Embryonic facial prominence (tissue), 1 donor: ENCODE measurements around the gene CELSR2.
"Not testable (repeated sequence)": the region's sequence is repeated elsewhere in the genome, so short reads cannot be mapped to it uniquely, and the experiment has no call there.

Experiments used
- DNase-seq: peaks from one replicate; pipeline ENCODE4 v3.0.0-alpha.2; 2016; ENCODE audit errors: extremely low spot score

CELSR2 gene

GRCh38 chr1:109304226-109304920 lies 55.0 kb downstream of the CELSR2 start:
- DNase-seq, result no peak

GRCh38 chr1:109305991-109306390 lies 56.7 kb downstream of the CELSR2 start:
- DNase-seq, result not testable (repeated sequence)

DNA sequence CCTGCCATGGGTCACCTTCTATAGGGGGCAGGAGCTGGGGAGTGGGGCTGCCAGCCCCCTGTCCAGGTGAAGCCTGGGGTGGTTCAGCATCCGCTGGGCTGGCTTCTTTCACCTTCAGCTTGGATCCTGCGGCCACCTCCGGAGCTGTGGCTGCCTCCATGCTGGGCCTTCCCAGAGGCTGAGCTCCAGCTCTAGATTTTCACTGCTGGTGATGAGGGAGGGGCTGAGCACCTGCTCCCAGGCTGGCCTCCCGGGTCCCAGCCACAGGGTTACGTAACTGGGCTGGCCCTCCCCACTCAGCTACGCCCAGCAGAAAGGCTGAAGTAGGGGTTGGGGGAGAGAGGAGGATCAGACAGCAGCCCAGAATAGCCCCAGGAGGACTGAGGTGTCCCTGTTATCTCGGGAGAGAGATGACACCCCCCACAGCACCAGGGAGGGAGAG lies 57.5 kb downstream of the CELSR2 start, which contains the start of gene MYBPHL:
Gene MYBPHL, minus strand, starts transcription at position 180 of the 442 bp plus-strand sequence. Its CDS starts 20 bp downstream, at position 160.
- DNase-seq, result no peak

GRCh38 chr1:109307274-109308021 lies 58.1 kb downstream of the CELSR2 start:
- DNase-seq, result no peak

DNA sequence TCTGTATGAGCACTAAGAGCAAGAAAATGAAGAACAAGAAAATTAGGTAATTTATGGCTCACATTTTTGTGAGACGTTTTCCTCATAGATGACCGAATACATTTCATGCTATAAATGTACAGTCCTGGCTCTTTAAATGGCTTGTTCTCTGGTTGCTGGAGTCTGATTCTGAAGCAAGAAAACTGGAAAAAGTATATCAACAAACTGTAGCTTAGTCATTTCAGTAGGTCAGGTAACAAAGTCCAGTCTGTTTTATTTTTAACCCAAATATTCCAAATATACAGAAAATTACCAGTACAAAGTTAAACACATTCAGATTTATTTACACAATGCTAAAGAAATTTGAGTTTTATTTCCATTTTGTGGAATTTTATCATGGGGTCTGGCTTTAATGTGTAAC lies 60.0 kb downstream of the CELSR2 start:
- no peak for DNase-seq

DNA sequence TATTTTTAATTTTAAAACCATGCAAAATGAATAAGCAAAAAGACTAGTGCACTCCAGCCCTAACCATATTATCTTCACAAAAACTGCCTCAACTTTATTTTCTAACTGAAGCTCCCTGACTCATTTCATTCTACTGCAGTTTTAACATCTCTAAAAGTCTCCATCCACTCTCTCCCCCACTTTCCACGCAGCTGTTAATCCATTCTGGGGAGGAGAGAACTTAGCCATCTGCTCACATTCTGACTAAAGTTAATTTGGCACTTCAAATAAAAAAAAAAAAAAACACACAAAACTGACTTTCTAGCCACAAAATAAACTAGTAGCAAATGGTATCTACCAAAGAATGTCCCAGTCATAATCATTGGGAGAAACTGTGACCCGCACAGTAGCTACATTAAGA lies 62.9 kb downstream of the CELSR2 start:
- DNase-seq, result no peak

GRCh38 chr1:109312978-109313775 lies 63.8 kb downstream of the CELSR2 start:
- DNase-seq, result no peak

- DNase-seq, result no peak
Observed at GRCh38 chr1:109314795-109315194, 65.5 kb downstream of the CELSR2 start.

DNA sequence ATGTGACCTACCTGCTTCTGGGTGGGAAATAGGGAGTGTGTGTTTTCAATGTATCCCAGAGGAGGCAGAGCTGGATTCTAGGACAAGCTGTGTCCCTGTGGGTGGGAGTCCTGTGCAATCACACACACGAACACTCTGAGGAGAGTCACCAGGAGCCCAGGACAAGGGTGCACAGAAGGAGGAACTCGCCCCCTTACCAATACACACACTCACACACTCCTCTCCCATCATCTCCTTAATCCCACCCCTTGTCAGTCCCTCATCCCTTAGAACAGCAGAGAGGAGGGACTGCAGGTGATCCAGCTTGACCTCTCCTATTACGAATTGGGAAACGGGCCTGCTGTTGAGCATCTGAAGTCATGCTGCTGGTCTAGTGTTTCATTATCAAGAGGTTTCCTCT lies 65.9 kb downstream of the CELSR2 start:
- DNase-seq, result no peak

DNA sequence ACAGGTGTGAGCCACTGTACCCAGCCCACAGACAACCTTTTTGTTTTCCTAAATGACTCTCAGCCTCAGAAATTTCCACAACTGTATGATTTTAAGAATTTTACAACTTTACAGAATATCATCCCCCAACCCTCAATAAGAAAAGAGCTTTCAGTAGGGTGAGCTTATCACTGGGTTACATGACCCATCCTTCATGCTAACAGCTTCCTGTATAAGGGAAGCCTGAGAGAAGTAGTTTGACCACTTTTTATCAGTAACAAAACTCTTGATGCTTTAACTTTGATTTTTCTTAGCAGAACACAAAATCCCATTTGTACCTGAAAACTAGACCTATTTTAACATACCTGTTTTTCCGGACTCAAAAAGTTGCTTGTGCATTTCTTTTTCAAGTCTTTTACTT lies 67.2 kb downstream of the CELSR2 start:
- DNase-seq, result no peak

- no peak for DNase-seq
Observed at GRCh38 chr1:109319114-109319513, 69.8 kb downstream of the CELSR2 start.

DNA sequence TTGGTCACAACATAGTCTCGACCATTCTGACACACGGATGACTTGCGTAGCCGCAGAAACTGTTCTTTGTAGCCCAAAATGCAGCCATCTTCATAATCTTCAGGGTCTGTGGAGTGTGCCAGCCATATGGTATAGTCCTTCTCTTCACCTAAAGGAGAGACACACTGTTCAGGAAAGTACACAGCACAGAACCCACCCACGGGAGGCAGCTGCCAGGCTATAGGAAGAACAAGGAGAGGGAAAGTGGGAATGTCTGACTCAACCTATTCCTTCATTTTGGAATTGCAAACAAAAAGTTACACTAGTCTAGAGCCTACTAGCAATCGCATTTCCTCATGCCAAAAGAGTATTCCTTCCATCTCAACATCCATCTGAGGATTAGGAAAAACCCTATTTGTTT lies 73.6 kb downstream of the CELSR2 start:
- no peak for DNase-seq
